Measurements from ENCODE around the gene CAMK2D. TPM values are rescaled to one million over a fixed set of nuclear protein-coding genes. Genes with fewer than 3 reads are reported as not detected.

The CAMK2D gene
- total RNA-seq, 1 experiment from 2014 or later = 9.0 TPM

GRCh38 chr4:113446019-113446418 lies 315.5 kb downstream of the CAMK2D start:
- Histone ChIP-seq H3K18ac (ENCODE audit: insufficient read length, low read depth, low read length) (no peak overlapping the region), H3K9me3 (ENCODE audit: control insufficient read depth, low read depth, low read length) (no peaks in the 10 kb centered on the region), H3K23me2 (ENCODE audit: insufficient read length, low read depth, low read length, poor library complexity, severe bottlenecking) (no peaks in the 10 kb centered on the region), H2BK20ac (ENCODE audit: low read depth, low read length, poor library complexity, severe bottlenecking) (no peak overlapping the region), H3K9ac (ENCODE audit: extremely low read depth, insufficient read length, low read length) (no peak overlapping the region), H3K27me3 (ENCODE audit: insufficient read depth, low read length) (no peaks in the 10 kb centered on the region), H4K8ac (replicated peaks; ENCODE audit: insufficient read length, low read depth, low read length) (no peak overlapping the region), H3K4me2 (ENCODE audit: insufficient read depth, insufficient read length, low read length) (no peak overlapping the region), H3K79me1 (ENCODE audit: insufficient read depth, low read depth, low read length, poor library complexity, severe bottlenecking) (no peaks in the 10 kb centered on the region), H3K79me2 (ENCODE audit: insufficient read depth, low read length) (no peaks in the 10 kb centered on the region), H2AFZ (ENCODE audit: low read length) (no peak overlapping the region), H2BK12ac (ENCODE audit: insufficient read length, low read depth, low read length) (no peak overlapping the region), H2AK5ac (ENCODE audit: insufficient read length, low read length) (no peak overlapping the region), H3K56ac (ENCODE audit: insufficient read length, low read depth, low read length) (no peak overlapping the region), H2BK15ac (ENCODE audit: low read depth, low read length) (no peak overlapping the region), H2BK5ac (ENCODE audit: insufficient read length, low read length) (no peak overlapping the region), H3K27ac (ENCODE audit: insufficient read length, low read depth, low read length) (no peak overlapping the region), H3K23ac (ENCODE audit: insufficient read length, low read depth, low read length) (no peak overlapping the region), H3K14ac (ENCODE audit: insufficient read depth, low read length) (no peak overlapping the region), H4K20me1 (ENCODE audit: control insufficient read depth, insufficient read depth, insufficient read length) (no peaks in the 10 kb centered on the region), H3T11ph (ENCODE audit: low read length) (no peak overlapping the region), H4K91ac (ENCODE audit: insufficient read length, low read depth, low read length) (no peak overlapping the region), H2BK120ac (ENCODE audit: low read depth, low read length, poor library complexity, severe bottlenecking) (no peak overlapping the region), H4K5ac (ENCODE audit: insufficient read length, low read depth, low read length) (no peak overlapping the region), H3K4ac (ENCODE audit: low read depth, low read length) (no peak overlapping the region), H3K4me1 (ENCODE audit: insufficient read depth, low read length) (peaks cover 3% of the 10 kb centered on the region; the same call in 1 of the 2 replicates)
- TF ChIP-seq CTCF (conservative IDR thresholded peaks at IDR 0.05) = no peak
- no peaks in the 10 kb centered on the region for H3K27me3 Mint-ChIP-seq (ENCODE audit: low read depth)
- DNase-seq = no peak
- H3K4me1 Mint-ChIP-seq = peaks cover 12 to 26% of the 10 kb centered on the region in 2 experiments
- no peak overlapping the region for H3K4me3 Mint-ChIP-seq
- WGBS (ENCODE audit: extremely low coverage, insufficient read length, low lambda C conversion rate) = no CpG with 5 or more reads among the region's 4 CpGs
- H3K9me3 Mint-ChIP-seq = no peaks in the 10 kb centered on the region
- no peak overlapping the region for H3K27ac Mint-ChIP-seq
- no peaks in the 10 kb centered on the region for H3K36me3 Mint-ChIP-seq (ENCODE audit: insufficient read depth in 1 of 3, low read depth in 3 of 3)
